Right hindlimb (tissue), 1 donor: ENCODE measurements around the gene PPARA.

Experiments
- DNase-seq: peaks from one replicate; pipeline ENCODE4 v3.0.0-alpha.2; 2018

PPARA gene

GRCh38 chr22:46146329-46146728, 4.0 kb upstream of the PPARA start:
- DNase-seq: no peak

GRCh38 chr22:46147061-46147460, 3.3 kb upstream of the PPARA start:
- DNase-seq: no peak

- no peak for DNase-seq
Observed at GRCh38 chr22:46147471-46148267, 2.7 kb upstream of the PPARA start.

- no peak for DNase-seq
Observed at GRCh38 chr22:46148336-46148735, 2.0 kb upstream of the PPARA start.

GRCh38 chr22:46148816-46149511, 1.4 kb upstream of the PPARA start:
- no peak for DNase-seq

- DNase-seq: peak; percentile 69
Observed at GRCh38 chr22:46149512-46150033, 753 bp upstream of the PPARA start.

- DNase-seq: peak; percentile 59
Observed at GRCh38 chr22:46150655-46151477, 540 bp downstream of the PPARA start.

GRCh38 chr22:46153930-46154329, 3.6 kb downstream of the PPARA start:
- DNase-seq: no peak

- no peak for DNase-seq
Observed at GRCh38 chr22:46156031-46156430, 5.7 kb downstream of the PPARA start.

- DNase-seq: no peak
Observed at GRCh38 chr22:46158283-46158682, 8.0 kb downstream of the PPARA start.

- DNase-seq: no peak
Observed at GRCh38 chr22:46159212-46159611, 8.9 kb downstream of the PPARA start.

GRCh38 chr22:46159777-46160176, 9.5 kb downstream of the PPARA start:
- no peak for DNase-seq

GRCh38 chr22:46162285-46162684, 12.0 kb downstream of the PPARA start:
- no peak for DNase-seq

- DNase-seq: no peak
Observed at GRCh38 chr22:46162771-46163556, 12.6 kb downstream of the PPARA start.

GRCh38 chr22:46163557-46163888, 13.2 kb downstream of the PPARA start:
- DNase-seq: no peak

- no peak for DNase-seq
Observed at GRCh38 chr22:46165977-46166376, 15.7 kb downstream of the PPARA start.

- DNase-seq: no peak
Observed at GRCh38 chr22:46169628-46170027, 19.3 kb downstream of the PPARA start.

- DNase-seq: no peak
Observed at GRCh38 chr22:46171940-46172339, 21.6 kb downstream of the PPARA start.

- DNase-seq: no peak
Observed at GRCh38 chr22:46172522-46173110, 22.3 kb downstream of the PPARA start.

GRCh38 chr22:46173152-46173551, 22.8 kb downstream of the PPARA start:
- DNase-seq: no peak

- no peak for DNase-seq
Observed at GRCh38 chr22:46175631-46176030, 25.3 kb downstream of the PPARA start.

GRCh38 chr22:46176508-46177003, 26.2 kb downstream of the PPARA start:
- DNase-seq: no peak
